ENCODE measurements around the gene CIB4.

Gene CIB4

DNA sequence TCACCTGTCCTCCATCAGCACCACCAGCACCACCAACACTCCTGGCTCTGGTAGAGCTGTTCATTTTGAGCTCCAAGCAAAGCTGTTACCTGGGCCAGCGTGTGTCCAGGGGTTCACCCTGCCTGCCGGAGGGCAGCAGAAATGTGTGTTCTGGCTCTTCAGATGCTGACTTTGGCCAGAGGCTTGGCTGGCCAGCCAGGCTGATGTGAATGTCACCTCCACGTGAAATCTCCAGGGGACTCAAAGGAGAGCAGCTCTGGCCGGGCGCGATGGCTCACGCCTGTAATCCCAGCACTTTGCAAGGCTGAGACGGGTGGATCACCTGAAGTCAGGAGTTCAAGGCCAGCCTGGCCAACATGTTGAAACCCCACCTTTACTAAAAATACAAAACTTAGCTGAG lies 33.5 kb downstream of the CIB4 start:
- no peak overlapping the region for H3K4me3 ChIP-seq (ENCODE audit: low read length)

DNA sequence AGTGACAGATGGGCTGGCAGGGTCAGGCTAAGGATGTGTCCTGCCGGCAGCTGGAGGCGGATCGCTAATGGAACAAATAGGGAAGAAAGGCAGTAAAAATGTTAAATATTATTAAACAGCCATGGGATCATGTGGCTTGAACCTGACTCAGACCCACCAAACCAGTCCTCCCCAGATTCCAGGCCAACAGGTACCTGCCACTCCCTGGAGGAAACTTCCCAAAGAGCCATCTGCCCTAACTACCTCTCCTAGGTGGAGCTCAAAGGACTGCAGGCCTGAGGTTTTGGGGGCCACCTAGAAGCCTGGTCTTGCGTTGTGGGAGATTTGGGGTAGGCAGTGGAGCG lies 34.3 kb downstream of the CIB4 start:
- no peak overlapping the region for H3K4me3 ChIP-seq (ENCODE audit: low read length)
- TF ChIP-seq ZNF274 (IDR thresholded peaks at IDR 0.05; ENCODE audit: low read depth, low read length), result no peak

More for the DNA sequence above, 33.5 kb downstream of the CIB4 start:
- TF ChIP-seq ZNF274 (IDR thresholded peaks at IDR 0.05; ENCODE audit: low read depth, low read length), result no peak

DNA sequence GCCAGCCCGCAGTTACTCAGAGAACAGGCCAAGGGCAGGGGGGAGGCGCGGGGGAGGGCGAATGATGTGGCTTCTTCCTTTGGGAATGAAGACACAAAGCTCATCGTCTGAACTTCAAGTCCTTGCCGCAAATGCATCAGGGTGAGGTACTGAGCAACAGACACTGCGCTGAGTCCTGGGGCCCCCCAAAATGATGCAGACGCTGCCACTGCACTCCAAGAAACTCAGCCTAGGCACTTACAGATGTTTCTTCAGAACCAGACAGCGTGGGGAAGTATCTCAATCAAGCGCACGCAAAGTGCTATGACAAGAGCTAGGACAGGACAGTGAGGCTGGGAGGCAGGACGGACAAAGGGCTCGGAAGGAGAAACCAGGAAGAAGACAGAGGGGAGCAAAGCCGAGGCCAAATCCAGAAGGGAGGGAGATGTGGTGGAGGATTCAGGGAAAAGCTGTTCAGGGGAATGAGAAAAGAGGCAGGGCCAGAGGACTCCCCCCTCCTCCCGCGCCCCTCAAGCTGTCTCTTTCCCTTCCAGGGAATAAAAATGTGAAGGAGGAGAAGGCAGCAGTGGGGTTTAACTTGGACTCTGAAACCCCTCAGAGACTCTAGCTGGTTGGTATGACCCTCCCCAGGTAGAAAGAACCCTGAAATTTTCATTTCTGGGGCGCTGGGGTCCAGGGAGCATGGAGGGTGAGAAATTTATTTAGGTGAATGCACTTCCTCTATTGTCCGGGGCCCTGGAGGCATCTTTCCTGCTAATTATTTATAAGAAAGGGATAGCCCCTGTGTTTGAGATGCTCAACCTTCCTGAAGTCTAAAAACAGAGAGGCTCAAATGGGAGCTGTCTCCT lies 34.9 kb downstream of the CIB4 start:
- no peak for TF ChIP-seq ZNF274 (IDR thresholded peaks at IDR 0.05; ENCODE audit: low read depth, low read length)
- H3K4me3 ChIP-seq (ENCODE audit: low read length), result no peak overlapping the region

DNA sequence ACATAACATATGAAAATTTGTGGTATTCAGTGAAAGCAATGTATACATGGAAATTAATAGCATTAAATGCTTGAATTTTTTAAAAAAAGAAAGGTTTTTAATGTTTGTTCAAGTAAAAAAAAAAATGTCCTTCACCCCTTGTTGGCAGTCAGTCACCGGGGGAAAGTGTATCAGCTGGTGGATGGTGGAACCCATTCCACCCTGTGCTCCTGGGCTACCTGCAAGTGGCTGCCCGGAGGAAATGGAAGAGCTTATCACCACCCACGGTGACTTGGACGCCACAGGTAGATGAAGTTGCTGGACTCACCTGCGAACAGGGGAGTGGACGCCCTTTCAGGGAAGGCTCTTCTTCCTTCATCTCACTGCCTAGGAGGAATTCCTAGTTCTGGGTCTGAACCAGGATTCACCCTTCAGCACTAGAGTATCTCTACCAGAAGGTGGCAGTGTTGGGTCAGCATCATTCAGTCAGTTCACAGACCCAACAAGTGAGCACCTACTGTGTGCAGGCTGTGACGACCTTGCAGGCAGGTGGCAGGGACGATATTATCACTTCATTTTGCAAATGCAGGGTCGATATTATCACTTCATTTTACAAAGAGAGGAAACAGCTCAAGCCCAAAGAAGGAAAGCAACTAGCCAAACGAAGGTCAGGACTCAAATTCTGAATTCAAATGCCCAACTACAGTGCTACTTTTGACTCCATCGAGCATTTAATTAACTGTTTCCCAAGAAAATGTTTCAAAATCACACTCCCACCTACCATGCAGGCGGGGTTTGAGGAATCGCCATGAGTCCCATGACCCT lies 35.8 kb downstream of the CIB4 start:
- TF ChIP-seq ZNF274 (IDR thresholded peaks at IDR 0.05; ENCODE audit: low read depth, low read length), result no peak
- H3K4me3 ChIP-seq (ENCODE audit: low read length), result no peak overlapping the region

DNA sequence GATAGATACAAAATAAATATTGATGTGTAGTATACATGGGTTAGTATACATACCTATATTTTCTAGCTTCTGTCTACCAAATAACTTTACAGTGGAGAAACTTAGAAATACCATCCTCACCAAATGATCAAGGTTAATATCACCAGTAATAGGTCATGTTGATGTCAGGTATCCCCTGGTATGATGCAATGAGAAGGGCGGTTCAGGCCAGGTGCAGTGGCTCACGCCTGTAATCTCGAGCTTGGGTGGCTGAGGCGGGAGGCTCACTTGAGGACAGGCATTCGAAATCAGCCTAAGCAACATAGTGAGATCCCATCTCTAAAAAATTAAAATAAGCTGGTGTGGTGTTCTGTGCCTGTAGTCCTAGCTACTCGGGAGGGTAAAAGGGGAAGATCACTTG lies 38.6 kb downstream of the CIB4 start:
- TF ChIP-seq ZNF274 (IDR thresholded peaks at IDR 0.05; ENCODE audit: low read depth, low read length), result no peak
- H3K4me3 ChIP-seq (ENCODE audit: low read length), result no peak overlapping the region

DNA sequence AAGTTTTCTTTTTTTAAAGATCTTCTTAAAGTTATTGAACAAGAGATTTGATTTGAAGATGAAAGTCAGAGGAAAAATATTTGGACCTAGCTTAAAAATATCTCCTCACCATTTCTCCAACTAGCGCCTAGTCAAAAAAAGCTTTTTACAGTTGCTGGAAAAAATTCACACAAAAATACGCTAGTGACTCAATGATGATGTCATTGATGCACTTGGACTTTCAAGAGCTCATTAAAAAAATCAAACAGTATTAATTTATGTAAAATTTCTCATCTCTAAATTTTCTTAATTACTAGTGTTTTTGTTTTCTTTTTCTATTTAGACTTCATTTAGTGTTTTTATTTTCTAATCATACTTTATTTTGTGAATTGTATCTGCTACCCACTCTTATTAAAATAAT lies 41.8 kb downstream of the CIB4 start:
- H3K4me3 ChIP-seq (ENCODE audit: low read length), result no peak overlapping the region
- no peak for TF ChIP-seq ZNF274 (IDR thresholded peaks at IDR 0.05; ENCODE audit: low read depth, low read length)

DNA sequence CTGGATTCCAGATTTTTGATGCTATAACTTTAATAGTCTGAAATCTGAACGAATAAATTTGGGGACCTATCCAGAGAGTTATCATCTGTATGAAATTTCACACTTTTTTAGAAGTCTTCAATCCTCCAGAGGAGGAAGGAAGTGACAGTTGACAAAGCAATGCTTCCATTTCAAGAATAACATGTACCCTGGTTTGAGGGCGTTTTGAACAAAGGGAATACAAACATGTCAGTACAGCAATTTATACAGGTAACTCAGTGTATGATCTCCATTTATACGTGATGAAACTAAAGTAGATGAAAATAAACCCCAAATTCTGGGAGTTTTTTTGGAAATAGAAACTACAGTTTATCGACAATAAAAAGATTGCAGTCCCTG lies 42.2 kb downstream of the CIB4 start:
- H3K4me3 ChIP-seq (ENCODE audit: low read length), result no peak overlapping the region
- TF ChIP-seq ZNF274 (IDR thresholded peaks at IDR 0.05; ENCODE audit: low read depth, low read length), result no peak

DNA sequence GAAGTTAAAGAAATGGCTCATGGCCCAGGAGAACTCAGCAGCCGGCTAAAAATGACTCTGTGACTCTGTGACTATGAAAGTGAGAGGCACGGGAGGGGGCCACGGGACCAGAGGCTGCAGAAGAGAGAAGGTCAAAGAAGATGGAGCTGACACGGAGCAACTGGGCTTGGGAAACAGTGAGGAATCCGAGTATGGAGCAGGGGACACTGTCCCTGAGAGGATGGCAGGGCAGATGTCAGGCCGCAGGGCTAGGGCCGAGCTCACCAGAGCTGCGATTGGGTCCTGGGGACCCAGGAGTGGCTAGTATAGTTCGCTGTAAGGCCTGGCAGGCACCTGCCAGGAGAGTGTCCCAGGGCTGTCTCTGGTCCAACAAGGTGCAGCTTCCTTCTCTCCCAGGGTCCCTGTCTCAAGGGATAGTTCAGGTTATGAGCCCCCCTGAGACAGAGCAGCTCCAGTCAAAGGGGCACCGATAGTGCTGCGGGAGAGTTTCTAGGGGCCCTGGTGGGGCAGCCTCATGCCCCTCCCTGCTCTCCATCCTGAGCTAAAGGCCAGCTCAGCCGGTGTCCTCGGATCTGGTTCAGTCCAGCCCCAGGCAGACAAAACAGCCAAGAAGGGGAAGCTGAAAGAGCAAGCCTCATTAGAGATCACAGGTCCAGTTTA lies 42.7 kb downstream of the CIB4 start:
- TF ChIP-seq ZNF274 (IDR thresholded peaks at IDR 0.05; ENCODE audit: low read depth, low read length), result no peak
- H3K4me3 ChIP-seq (ENCODE audit: low read length), result no peak overlapping the region

DNA sequence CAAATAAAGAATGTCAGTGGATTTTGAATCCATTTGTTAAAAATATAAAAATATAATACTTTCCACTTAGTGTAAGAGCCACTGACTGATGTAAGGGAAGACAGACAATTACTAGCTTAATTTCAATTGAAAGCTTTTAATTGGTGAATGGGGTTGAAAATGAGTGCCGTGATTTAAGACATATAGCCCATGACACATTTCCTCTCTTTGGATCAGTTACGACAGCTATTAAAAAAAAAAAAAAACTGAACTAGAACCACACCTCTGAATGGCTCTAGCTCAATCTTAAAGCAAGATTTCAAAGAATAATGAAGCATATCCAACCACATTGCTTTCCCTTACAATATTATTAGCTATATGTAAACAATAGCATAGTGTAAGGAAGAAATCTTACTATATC lies 44.0 kb downstream of the CIB4 start:
- no peak overlapping the region for H3K4me3 ChIP-seq (ENCODE audit: low read length)
- no peak for TF ChIP-seq ZNF274 (IDR thresholded peaks at IDR 0.05; ENCODE audit: low read depth, low read length)

DNA sequence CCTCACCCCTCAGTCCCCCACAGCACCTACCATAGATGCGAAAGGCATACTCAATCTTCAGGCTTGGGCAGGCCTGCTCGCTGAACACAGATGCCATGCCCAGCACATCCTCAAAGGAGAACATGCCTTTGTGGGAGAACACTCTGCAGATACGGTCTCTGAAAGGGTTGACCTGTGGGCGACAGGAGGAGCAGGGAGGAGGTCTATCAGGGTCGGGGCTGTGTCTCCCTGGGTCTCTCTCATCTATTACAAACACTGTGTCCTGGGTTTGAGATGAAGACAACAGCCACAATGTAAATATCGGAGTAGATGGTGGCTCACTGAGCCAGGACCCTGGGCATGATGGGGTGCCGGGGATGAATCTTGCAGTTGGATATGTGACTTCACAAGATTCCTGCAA lies 46.0 kb downstream of the CIB4 start:
- TF ChIP-seq ZNF274 (IDR thresholded peaks at IDR 0.05; ENCODE audit: low read depth, low read length), result no peak
- no peak overlapping the region for H3K4me3 ChIP-seq (ENCODE audit: low read length)

DNA sequence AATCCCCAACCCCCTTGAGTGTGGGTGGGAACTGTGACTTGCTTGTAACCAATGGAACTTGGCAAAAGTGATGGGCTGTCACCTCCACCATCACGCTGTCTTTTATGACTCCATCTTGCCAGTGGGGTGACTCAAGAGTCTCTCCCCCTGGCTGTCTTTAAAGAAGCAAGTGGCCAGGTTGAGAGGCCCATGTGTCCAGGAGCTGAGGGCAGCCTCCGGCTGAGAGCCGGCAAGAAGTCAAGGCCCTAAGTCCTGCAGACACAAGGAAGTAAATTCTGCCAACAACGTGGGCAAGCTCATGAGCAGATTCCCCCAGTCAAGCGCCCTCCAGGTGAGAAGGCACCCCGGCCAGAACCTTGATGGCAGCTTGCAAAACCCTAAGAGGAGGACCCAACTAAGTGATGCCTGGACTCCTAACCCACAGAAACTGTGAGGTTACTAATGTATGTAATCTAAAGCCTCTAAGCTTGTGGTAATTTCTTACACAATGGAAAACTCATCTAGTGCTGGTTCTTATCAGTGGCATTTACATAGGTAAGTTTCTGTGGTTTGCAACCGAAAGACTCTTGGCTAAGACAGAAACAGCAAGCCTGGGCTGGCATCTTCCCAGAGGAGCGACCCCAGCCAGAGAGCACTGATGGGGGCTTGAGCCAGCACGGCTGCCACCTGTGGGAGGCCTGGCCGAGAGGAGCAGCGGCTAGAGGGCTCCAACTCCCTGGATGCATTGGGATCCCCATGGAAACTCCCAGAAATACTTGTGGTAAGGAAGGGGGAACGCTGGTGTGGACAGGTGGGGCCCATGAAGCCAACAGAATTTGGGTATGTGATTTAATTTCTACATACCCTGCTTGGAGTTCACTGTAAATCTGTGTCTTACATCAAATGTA lies 49.3 kb downstream of the CIB4 start:
- no peak for TF ChIP-seq ZNF274 (IDR thresholded peaks at IDR 0.05; ENCODE audit: low read depth, low read length)
- no peak overlapping the region for H3K4me3 ChIP-seq (ENCODE audit: low read length)

DNA sequence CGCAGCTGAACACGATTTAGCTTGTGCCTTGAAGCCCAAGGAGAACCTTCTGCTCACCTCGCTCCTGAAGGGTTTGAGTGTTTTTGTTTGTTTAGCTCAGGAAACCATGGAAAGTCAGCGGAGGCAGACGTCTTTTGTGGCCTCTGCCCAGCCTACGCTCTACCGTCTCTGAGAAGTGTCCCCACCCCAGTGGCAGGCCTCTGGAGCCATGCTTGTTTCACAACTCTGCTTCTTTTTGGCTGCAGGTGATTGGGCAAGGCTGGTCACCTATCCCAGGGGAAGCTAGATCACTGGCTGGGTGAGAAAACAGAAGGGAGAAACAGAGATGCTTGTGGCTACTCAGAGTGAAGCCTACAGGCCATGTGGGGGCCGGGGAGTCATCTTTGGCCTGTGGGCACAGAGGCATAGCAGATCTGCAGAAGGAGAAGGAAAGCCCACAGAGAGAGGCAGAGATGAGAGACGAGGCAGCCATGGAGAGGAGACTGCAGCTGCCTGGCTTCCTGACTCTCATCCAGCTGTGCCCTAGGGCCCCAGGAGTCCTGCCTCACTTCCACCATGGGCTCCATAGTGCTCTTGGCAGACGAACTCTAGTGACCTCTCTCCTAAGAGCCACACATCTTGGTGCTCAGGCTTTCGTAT lies 50.1 kb downstream of the CIB4 start:
- TF ChIP-seq ZNF274 (IDR thresholded peaks at IDR 0.05; ENCODE audit: low read depth, low read length), result no peak
- H3K4me3 ChIP-seq (ENCODE audit: low read length), result no peak overlapping the region

DNA sequence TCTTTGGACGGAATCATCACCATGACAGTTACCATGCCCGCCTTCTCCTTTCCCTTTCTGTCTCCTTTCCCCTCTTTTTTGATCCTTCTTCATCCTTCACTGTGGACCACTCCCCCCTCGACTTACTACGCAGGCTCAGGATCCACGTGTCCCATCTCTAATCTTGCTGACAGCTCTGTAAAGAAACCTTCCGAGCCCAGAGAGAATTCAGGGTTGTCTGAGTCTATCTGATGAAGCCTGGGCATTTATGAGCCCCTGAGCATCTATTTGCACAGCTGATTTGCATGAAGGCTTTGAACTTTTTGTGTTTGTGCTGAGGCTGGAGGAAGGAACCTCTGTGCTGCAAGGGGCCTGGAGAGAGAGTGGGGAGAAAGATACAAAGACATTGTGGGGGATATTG lies 50.7 kb downstream of the CIB4 start:
- no peak for TF ChIP-seq ZNF274 (IDR thresholded peaks at IDR 0.05; ENCODE audit: low read depth, low read length)
- no peak overlapping the region for H3K4me3 ChIP-seq (ENCODE audit: low read length)

Measured in GM08714 (cell line).